Glutamatergic neuron (in vitro differentiated cells): ENCODE measurements around the gene C15orf39. TPM values are rescaled to one million over a fixed set of nuclear protein-coding genes. Genes with fewer than 3 reads are reported as not detected.
"Not testable (repeated sequence)": the region's sequence is repeated elsewhere in the genome, so short reads cannot be mapped to it uniquely, and the experiment has no call there.

Experiments used
- DNase-seq: peaks from one replicate; pipeline ENCODE4 v3.0.0; 2022
- H3K27ac Mint-ChIP-seq: one replicate; pipeline ENCODE4 v1.8.0; 2020; ENCODE audit warnings: mild to moderate bottlenecking, mixed read lengths, inconsistent platforms; ENCODE audit not compliant: unreplicated experiment
- H3K27me3 Mint-ChIP-seq: one replicate; pipeline ENCODE4 v1.8.0; 2020; ENCODE audit warnings: mild to moderate bottlenecking, moderate library complexity, mixed read lengths, inconsistent platforms; ENCODE audit not compliant: unreplicated experiment
- H3K36me3 Mint-ChIP-seq: one replicate; pipeline ENCODE4 v1.8.0; 2020; ENCODE audit warnings: mild to moderate bottlenecking, mixed read lengths, inconsistent platforms; ENCODE audit not compliant: unreplicated experiment
- H3K4me1 Mint-ChIP-seq: one replicate; pipeline ENCODE4 v1.8.0; 2020; ENCODE audit warnings: mild to moderate bottlenecking, low read depth, mixed read lengths, inconsistent platforms; ENCODE audit not compliant: unreplicated experiment
- H3K4me3 Mint-ChIP-seq: one replicate; pipeline ENCODE4 v1.8.0; 2020; ENCODE audit warnings: mild to moderate bottlenecking, mixed read lengths, inconsistent platforms; ENCODE audit not compliant: unreplicated experiment
- H3K9me3 Mint-ChIP-seq: one replicate; pipeline ENCODE4 v1.8.0; 2020; ENCODE audit warnings: mild to moderate bottlenecking, moderate library complexity, mixed read lengths, inconsistent platforms; ENCODE audit not compliant: unreplicated experiment
- total RNA-seq: library from RNA; stranded (reverse); fragmentation: NEBNext Ultra II Directional; extraction: Animal tissue kit (Norgen Biotek cat#: 25700); gene quantifications from one replicate; pipeline ENCODE4 v1.2.1, GENCODE V29; 2021; ENCODE audit not compliant: unreplicated experiment
- TF ChIP-seq, protein P1 (sequence below): fragments of 200-600 bp; sonication (generic); IDR thresholded peaks from one replicate; pipeline ENCODE4 v1.5.0; 2021; ENCODE audit not compliant: partially characterized antibody, unreplicated experiment

The C15orf39 gene
- total RNA-seq, 1 donor from 2014 or later, result 9.0 TPM

DNA sequence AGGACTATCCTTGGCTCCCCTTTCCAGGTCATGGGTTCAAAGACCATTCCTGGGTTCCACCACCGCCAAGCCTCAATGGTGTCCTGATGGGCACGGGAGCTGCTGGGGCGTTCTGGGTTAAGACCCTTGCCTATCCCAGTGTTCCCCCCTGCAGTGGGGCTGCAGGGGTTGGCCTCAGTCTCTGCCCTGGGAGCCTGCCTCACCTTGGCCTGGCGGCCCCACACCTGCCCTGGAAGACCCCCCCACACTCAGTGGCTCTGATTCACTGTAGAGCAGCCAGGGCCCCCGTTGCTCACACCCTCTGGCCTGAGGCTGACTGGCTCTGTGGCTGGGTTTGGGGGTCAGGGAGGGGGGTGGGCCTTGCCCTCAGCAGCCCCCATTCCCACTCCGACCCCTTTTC is 22.0 kb downstream of the C15orf39 start:
- no peak overlapping the region for H3K4me3 Mint-ChIP-seq
- TF ChIP-seq, protein P1, sequence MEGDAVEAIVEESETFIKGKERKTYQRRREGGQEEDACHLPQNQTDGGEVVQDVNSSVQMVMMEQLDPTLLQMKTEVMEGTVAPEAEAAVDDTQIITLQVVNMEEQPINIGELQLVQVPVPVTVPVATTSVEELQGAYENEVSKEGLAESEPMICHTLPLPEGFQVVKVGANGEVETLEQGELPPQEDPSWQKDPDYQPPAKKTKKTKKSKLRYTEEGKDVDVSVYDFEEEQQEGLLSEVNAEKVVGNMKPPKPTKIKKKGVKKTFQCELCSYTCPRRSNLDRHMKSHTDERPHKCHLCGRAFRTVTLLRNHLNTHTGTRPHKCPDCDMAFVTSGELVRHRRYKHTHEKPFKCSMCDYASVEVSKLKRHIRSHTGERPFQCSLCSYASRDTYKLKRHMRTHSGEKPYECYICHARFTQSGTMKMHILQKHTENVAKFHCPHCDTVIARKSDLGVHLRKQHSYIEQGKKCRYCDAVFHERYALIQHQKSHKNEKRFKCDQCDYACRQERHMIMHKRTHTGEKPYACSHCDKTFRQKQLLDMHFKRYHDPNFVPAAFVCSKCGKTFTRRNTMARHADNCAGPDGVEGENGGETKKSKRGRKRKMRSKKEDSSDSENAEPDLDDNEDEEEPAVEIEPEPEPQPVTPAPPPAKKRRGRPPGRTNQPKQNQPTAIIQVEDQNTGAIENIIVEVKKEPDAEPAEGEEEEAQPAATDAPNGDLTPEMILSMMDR, result no peak
- H3K4me1 Mint-ChIP-seq, result no peaks in the 10 kb centered on the region
- no peak overlapping the region for H3K27ac Mint-ChIP-seq
- H3K36me3 Mint-ChIP-seq, result no peaks in the 10 kb centered on the region
- H3K27me3 Mint-ChIP-seq, result peaks cover 9% of the 10 kb centered on the region
- no peak for DNase-seq
- no peaks in the 10 kb centered on the region for H3K9me3 Mint-ChIP-seq

DNA sequence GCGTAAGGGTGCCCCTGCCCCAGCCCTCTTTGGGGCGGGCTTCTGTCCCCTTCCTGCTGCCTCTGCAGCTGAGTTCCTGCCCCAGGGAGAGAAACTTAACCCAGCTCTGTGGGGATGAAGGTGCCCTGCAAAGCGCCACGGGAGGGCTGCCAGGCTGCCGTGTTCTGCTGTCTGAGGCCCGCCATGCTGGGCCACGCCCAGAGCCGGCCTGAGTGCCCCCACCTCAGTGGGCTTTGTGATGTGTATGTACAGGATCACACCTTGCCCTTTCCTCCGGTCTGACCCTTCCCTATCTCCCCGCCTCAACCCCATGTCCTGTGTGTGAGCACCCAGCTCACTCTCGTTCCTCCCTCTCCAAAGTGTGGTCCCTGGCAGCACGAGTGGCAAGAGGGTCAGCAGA is 22.6 kb downstream of the C15orf39 start:
- no peak overlapping the region for H3K27ac Mint-ChIP-seq
- no peaks in the 10 kb centered on the region for H3K36me3 Mint-ChIP-seq
- no peak overlapping the region for H3K4me3 Mint-ChIP-seq
- H3K27me3 Mint-ChIP-seq, result peaks cover 9% of the 10 kb centered on the region
- H3K4me1 Mint-ChIP-seq, result no peaks in the 10 kb centered on the region
- no peaks in the 10 kb centered on the region for H3K9me3 Mint-ChIP-seq
- TF ChIP-seq, protein P1, result no peak
- no peak for DNase-seq

DNA sequence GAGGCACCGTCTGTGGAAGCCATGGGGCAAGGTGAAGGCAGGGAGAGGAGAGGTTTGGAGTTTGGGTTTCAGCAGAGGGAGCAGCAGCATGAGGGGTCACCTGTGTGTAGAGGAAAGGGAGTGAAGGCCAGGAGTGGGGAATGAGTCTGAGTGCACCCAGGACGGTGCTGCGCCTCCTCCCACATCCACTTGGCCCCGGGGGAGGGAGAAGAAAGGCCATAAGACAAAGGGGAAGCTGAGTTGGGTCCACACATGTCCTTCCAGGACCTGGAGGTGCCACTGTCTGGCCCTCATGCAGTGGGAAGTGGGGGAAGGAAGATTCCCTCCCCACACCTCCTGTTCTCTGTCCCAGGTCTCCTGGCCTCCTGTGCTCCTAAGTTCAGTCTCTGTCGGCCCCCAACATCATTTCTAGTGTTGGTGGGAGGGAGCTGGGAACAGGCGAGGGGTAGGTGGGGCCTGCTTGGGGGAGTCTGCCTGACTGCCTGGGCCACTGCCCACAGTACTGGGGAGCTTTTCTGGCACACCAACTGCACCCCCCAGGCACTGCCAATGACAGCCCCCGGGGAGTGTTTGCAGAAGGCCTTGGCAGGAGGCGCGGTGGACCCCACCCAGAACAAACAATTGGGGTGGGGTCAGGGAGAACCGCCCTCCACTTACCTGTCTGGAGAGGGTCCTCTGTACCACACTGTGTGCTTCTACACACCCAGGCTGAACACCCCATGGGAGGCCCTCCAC is 23.6 kb downstream of the C15orf39 start:
- H3K4me1 Mint-ChIP-seq, result not testable (repeated sequence)

DNA sequence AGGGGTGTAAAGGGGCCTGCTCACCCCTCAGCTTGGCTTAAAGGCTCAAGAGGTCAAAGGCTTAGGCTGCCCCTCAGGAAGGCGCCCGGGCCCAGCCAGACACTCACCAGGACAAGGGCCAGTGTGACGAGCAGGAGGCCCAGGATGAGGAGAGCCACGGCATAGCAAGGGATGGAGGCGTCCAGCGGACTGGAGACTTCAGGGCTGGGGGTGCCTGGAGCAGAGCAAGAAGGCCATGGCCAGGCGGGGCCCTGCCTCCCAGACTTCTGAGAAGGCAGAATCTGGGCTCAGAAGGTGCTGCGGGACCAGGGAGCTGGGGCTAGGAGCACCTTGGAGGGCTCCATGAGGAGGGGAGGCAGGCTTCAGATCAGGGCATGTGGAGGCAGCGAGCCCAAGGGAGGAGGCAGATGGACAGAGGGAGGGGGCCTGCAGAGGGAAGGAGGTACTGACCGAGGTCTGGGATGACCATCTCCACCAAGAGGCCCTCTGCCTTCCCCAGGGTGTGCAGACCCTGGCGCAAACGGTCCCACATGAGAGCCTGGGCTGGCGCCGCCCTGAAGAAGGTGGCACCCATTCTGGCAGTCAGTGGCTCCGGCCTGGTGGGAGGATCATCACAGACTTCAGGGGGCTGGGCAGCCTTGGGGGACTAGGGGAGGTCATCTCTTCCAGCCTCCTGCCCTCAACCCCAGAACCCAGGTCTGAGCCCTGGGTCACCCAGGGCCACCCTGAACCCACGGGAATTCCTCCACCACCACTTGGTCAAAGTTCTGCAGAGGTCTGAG is 24.5 kb downstream of the C15orf39 start:
- H3K4me3 Mint-ChIP-seq, result no peak overlapping the region
- DNase-seq, result no peak
- no peak overlapping the region for H3K27ac Mint-ChIP-seq
- TF ChIP-seq, protein P1, result no peak
- no peaks in the 10 kb centered on the region for H3K9me3 Mint-ChIP-seq
- H3K4me1 Mint-ChIP-seq, result no peaks in the 10 kb centered on the region
- H3K27me3 Mint-ChIP-seq, result peaks cover 9% of the 10 kb centered on the region
- no peaks in the 10 kb centered on the region for H3K36me3 Mint-ChIP-seq

More for the DNA sequence above, 23.6 kb downstream of the C15orf39 start:
- DNase-seq, H3K4me3 Mint-ChIP-seq, H3K27me3 Mint-ChIP-seq, H3K36me3 Mint-ChIP-seq, H3K27ac Mint-ChIP-seq, H3K9me3 Mint-ChIP-seq: not testable (repeated sequence)

DNA sequence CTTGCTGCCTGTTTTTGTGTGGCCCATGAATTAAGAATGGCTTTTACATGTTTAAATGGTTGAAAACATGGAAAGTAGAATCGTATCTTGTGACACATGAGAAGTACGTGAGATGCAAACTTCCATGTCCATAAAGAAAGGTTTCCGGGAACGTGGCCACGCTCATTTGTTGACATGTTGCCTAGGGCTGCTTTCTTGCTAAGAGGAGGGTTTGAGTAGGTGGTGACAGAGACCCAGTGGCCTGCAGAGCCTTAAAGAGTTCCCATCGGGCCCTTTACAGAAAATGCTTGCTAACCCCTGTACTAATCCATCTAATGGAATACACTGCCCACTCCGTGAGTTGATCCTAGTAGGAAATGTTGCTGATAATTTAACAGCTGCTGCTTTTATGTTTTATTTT is 25.4 kb downstream of the C15orf39 start:
- H3K4me1 Mint-ChIP-seq, H3K4me3 Mint-ChIP-seq, DNase-seq, H3K27ac Mint-ChIP-seq, H3K9me3 Mint-ChIP-seq, H3K36me3 Mint-ChIP-seq: not testable (repeated sequence)
- peaks cover 16% of the 10 kb centered on the region for H3K27me3 Mint-ChIP-seq
